Kidney epithelial cell (primary cell): ENCODE results near the gene CBARP. TPM values are rescaled to one million over a fixed set of nuclear protein-coding genes. Genes with fewer than 3 reads are reported as not detected.

ENCODE experiments used
- DNase-seq: peaks from one replicate; pipeline ENCODE4 v3.0.0-alpha.2; 2010; ENCODE audit warnings: low read depth
- H3K27me3 ChIP-seq: 2 replicates; pipeline ENCODE4 v1.6.0; 2011; ENCODE audit warnings: low read length; ENCODE audit not compliant: control insufficient read depth, insufficient read depth
- H3K36me3 ChIP-seq: 2 replicates; pipeline ENCODE4 v1.5.1; 2011; ENCODE audit warnings: low read length; ENCODE audit not compliant: control insufficient read depth, insufficient read depth
- H3K4me3 ChIP-seq: 2 replicates; pipeline ENCODE4 v1.5.1; 2011; ENCODE audit warnings: low read depth, mild to moderate bottlenecking, control low read depth, low read length
- CTCF ChIP-seq: IDR thresholded peaks from 2 replicates; pipeline ENCODE4 v1.5.1; 2011; ENCODE audit warnings: mild to moderate bottlenecking, moderate library complexity, low read length, control low read depth, inconsistent platforms; ENCODE audit not compliant: insufficient read depth, poor library complexity, severe bottlenecking
- total RNA-seq: library from RNA; depleted of rRNA; stranded (reverse); fragments of >200 nt; gene quantifications from 2 replicates; pipeline ENCODE4 v1.2.3, GENCODE V29; 2015

CBARP gene
- total RNA-seq, 1 donor from 2014 or later, result 5.1 TPM

- H3K4me3 ChIP-seq, result no peak overlapping the region
- TF ChIP-seq CTCF, result no peak
- H3K27me3 ChIP-seq, result no peaks in the 10 kb centered on the region
- DNase-seq, result no peak
- peaks cover 7% of the 10 kb centered on the region for H3K36me3 ChIP-seq
Measured at GRCh38 chr19:1276628-1277022, 38.8 kb upstream of the CBARP start.

- Histone ChIP-seq H3K27me3 (no peaks in the 10 kb centered on the region), H3K4me3 (peak overlapping the region; percentile 56), H3K36me3 (peaks cover 7% of the 10 kb centered on the region)
- TF ChIP-seq CTCF, result no peak
- no peak for DNase-seq
Measured at GRCh38 chr19:1275976-1276627, 38.3 kb upstream of the CBARP start.

GRCh38 chr19:1275260-1275975 lies 37.6 kb upstream of the CBARP start, which contains the start of gene FAM174C:
Gene FAM174C, plus strand, starts transcription at chr19:1275530. Its CDS starts 20 bp downstream, at chr19:1275550.
- H3K27me3 ChIP-seq, result no peaks in the 10 kb centered on the region
- TF ChIP-seq CTCF, result no peak
- H3K4me3 ChIP-seq, result peak within 1 kb of the TSS; percentile 56
- peak; percentile 74 for DNase-seq
- peaks cover 7% of the 10 kb centered on the region for H3K36me3 ChIP-seq

DNA sequence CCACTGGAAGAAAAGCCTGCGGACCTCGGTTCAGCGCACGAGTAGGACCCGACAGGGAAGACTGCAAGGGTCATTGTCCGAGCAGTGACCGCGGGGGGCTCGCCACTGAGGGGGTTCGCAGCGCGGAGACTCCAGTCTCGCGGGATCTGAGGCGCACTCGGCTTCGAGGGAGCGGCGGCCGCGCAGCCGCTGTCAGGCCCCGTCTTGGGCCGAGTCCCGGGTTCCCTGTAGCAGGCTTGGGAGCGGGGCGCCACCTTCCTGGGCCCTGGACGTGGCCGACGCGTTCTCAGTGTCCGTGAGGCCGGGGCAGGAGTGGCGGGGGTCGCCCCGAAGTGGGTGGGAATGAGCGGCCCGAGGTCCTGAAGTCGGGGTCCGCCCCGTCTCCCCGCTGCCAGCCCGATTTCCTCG lies 37.1 kb upstream of the CBARP start:
- Histone ChIP-seq H3K4me3 (peak overlapping the region; percentile 56), H3K36me3 (peaks cover 7% of the 10 kb centered on the region), H3K27me3 (no peaks in the 10 kb centered on the region)
- DNase-seq, result no peak
- TF ChIP-seq CTCF, result no peak

DNA sequence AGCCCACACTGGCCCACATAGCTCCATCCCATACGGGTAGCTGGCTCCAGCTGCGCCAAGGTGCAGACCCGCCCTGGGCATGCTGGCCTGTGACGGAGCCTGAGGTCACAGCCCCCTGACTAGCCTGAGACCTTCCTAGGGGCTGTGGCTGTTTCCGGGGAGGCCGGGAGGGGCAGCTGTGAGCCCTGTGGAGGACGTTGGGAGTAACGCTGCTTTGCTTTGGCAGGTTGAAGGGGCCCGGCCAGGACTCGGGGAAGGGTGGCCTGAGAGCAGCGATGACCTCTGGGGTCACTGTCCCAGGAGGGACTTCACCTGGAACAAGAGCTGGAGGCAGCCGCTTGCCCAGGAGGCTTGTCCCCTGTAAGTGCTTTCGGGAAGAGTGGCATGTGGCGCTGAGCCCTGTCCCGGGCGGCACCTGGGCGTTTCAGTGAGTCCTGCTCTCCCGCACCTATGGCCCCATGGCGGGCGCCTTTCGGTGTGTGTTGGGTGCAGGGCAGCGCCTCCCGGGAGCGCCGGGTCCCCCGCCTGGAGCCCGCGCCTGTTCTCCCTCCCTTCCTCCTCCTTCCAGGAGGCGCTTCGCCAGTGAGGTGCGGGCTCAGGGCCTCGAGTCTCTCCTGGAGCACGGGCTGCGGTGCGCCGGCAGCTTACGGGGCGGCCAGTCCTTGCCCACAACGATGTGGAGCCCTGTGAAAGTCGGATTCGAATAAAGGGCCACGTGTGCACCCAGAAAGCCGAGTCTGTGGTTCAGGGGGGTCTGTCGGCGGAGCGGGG lies 36.5 kb upstream of the CBARP start:
- Histone ChIP-seq H3K4me3 (peak overlapping the region; percentile 56), H3K36me3 (peaks cover 7% of the 10 kb centered on the region), H3K27me3 (no peaks in the 10 kb centered on the region)
- no peak for TF ChIP-seq CTCF
- DNase-seq, result no peak
